HT1080 (cell line): Measurements from ENCODE around the gene C8B. TPM values are rescaled to one million over a fixed set of nuclear protein-coding genes. Genes with fewer than 3 reads are reported as not detected.

Experiments
- DNase-seq: peaks from one replicate; pipeline ENCODE4 v3.0.0-alpha.2; 2015; ENCODE audit warnings: low read depth
- total RNA-seq: library from RNA; depleted of rRNA; stranded (reverse); fragments of >200 nt; shearing (Covaris generic); gene quantifications from 2 replicates; pipeline ENCODE4 v1.2.3, GENCODE V29; 2014

Gene C8B
- total RNA-seq, 1 experiment from 2014 or later = not detected

DNA sequence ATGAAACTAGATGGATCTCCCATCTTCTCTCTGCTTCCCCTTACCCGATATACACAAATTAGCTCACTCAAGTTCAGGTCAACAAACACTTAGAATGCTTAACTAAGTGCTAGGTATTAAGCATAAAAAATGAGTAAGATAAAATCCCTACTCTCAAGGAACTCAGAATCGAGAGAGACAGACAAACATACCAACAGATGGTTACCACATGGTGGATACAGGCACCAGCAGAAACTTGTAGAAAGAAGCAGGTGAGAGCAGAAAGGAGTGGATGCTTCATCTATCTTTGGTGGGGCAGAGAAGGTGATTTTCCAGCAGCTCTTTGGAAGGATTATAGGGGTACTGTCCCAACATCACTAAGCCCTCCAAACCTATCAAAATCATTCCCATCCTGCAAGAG lies 32.2 kb downstream of the C8B start:
- DNase-seq = no peak

- DNase-seq = no peak
Observed at GRCh38 chr1:56933161-56933560, 32.7 kb downstream of the C8B start.

DNA sequence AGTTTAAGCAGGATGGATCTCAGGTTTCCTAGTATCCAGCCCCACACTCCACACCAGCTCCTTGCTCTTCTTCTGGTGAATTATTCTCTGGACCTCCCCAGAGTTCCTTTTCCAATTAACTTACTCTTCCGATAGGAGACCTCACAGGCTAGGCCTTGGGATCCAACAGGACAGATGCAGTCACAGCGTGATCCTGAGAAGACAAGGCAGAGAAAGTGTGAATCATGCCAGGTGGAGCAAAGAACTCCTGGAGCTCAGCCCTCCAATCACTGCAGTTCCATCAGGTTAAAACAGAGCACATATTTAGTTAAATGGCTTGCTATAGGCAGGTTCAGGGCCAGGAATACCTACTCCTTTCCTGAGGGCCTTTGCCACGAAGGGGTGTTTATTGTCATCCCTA lies 34.1 kb downstream of the C8B start:
- no peak for DNase-seq

DNA sequence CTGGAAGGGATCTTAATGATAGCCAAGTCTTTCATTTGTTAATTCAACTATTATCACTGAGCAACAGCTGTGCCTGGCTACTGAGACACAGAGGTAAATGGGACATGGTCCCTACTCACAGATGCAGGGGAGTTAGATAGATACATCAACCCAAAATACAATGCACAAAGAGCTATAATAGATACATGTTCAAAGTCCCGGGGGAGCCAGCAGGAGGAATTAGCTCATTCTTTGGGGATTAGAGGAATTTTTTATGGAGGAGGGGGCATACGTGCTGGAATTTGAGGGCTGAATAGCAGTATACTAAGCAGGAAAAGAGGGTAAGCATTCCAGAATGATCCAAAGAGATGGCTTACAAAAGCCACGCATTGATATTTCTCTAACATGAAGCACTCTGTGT lies 34.6 kb downstream of the C8B start:
- no peak for DNase-seq

DNA sequence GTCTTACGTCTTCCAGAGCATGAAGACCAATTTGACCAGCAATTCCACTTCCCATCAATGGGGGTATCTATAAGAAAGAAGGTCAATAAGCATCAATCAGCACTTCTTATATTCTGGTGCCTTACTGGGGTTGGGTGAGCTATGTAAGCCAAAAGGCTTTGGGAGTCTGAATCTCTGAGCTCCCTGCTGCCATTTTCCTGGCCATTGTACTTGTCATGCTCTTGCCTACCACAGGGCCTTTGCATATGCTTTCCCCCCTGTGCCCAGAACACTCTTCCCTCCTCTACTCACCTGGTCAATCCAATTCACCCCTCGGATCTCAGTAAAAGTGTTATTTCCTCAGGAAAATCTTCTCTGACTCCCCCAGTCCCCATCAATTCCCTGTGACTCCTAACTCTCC lies 36.3 kb downstream of the C8B start:
- no peak for DNase-seq

DNA sequence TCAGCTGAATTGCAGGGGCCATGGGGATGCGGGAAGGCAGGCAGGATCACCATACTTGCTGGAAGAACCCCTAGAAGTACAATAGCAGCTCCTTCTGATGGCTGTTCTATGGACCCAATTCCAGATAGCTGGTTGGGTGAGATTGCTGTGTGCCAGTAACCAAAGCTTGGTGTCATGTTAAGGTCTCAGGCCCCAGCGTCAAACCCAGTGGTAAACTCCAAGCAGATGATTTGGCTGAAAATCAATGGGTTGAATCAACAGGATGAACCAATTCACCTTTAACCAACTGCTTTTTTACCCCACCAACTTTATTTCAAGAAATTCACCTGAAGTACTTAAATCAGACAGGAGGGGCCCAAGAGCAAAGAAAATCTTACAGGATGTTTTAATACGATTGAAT lies 37.8 kb downstream of the C8B start:
- DNase-seq = no peak

DNA sequence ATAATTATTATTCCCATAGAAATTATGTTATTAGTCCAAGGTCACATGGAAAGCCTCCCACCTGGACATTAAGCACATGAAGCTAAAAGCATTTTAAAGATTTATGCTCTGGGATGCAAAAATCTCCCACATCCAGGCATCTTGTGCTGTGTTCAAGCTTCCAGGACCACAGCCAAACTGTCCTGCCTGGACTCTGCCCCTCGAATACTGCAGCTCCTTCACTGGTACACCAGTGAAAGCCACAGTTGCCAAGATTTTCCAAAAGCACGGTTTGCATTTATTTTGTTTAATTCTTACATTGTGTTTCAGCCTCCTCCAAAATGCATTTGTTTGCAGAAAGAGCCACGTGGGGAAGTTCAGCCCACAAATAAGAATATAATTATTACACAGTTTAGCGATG lies 38.6 kb downstream of the C8B start:
- no peak for DNase-seq

DNA sequence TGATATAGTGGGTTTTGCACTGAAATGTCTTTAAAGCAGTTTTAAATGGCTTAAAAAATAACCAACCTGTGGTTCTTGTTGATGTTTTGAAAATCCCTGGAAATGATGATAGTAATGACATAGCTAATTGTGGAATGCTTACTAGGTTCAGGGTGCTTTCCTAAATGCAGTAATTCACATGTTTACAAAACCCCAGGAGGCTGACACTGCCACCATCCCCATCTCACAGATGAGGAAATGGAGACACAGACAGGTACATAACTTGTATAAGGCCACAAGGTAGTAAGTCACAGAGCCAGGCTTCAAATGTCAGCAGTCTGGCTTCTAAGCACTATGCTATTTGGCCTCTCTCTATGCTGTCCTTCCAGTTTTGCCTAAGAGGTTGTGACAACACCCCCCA lies 40.6 kb downstream of the C8B start:
- DNase-seq = no peak

DNA sequence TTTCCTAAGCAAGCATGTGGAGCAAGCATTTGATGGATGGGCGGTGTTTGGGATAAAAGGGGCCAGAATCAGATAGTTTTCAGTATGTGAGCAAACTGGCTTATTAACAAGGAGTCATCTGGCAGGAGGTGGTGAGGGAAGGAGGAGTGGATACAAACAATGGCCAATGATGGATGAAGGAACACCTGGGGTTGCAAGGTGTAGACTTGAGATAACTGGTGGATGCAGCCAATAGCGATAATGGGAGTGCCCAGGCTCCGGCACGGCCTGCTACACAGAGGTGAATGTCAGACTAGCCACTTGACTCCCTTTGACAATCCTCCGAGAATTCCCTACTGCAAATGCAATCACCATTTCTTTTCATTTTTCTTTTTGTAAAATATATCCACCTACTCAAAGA lies 41.7 kb downstream of the C8B start:
- no peak for DNase-seq

DNA sequence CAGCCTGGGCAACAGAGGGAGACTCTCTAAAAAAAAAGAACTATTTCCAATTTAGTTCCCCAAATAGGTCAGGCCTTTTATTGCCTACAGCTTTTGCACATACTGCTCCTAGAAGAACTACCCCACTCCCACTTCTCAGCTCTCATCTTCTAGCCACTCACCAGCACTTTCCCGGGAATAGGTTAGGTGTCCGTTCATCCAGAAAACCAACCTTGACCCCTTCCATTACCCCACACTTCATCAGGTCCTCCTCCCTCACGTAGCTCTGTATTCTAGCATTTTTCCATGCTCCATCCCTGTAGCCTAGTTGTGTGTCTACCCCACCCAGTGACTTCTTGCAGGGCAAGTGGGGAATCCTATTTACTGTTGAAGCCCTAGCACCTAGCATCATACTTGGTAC lies 42.6 kb downstream of the C8B start:
- DNase-seq = no peak

- DNase-seq = no peak
Observed at GRCh38 chr1:56922507-56922906, 43.3 kb downstream of the C8B start.

- DNase-seq = no peak
Observed at GRCh38 chr1:56922070-56922469, 43.7 kb downstream of the C8B start.

DNA sequence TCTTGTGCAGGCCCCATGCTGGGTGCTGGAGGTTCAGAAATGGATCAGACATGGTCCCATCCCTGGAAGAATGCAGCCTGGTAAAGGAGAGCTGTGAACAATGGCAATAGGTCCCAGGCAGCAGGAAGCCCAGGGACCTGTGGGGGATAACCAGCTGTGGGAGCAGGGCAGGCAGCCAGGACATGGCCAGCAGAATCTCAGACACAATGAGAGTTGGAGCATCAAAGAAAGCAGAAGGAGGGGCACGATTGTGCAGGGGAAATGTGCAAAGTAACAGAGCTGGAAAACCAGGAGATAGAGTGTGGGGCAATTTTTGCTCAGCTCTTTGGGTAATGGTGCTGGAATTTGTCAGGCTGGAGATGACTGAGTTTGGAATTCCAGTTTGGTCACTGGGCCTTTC lies 44.3 kb downstream of the C8B start:
- no peak for DNase-seq

- peak; percentile 15 for DNase-seq
Observed at GRCh38 chr1:56920591-56921001, 45.2 kb downstream of the C8B start.

DNA sequence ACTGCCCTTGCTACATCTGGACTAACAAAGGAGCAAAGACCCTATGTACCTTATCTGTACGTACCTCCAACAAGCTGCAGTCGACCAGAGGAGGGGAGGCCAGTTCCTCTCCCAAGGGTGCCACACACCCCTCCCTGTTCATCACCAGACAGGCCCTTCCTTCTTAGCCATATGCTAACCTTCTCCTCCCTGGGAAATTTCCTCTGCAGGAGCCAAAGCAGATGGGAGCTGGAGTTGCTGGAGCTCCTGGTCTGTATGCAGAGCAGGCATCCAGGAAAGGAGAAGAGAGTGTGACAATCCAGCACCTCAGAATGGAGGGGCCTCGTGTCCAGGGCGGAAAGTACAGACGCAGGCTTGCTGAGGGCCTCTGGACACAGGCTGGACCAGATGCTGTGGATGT lies 48.5 kb downstream of the C8B start:
- no peak for DNase-seq

GRCh38 chr1:56916630-56917029 lies 49.2 kb downstream of the C8B start:
- DNase-seq = no peak

GRCh38 chr1:56915960-56916359 lies 49.9 kb downstream of the C8B start:
- peak; percentile 6 for DNase-seq

- DNase-seq = no peak
Observed at GRCh38 chr1:56912325-56912724, 53.5 kb downstream of the C8B start.

- peak; percentile 79 for DNase-seq
Observed at GRCh38 chr1:56911098-56911938, 54.5 kb downstream of the C8B start.

- DNase-seq = no peak
Observed at GRCh38 chr1:56910441-56910985, 55.3 kb downstream of the C8B start.

DNA sequence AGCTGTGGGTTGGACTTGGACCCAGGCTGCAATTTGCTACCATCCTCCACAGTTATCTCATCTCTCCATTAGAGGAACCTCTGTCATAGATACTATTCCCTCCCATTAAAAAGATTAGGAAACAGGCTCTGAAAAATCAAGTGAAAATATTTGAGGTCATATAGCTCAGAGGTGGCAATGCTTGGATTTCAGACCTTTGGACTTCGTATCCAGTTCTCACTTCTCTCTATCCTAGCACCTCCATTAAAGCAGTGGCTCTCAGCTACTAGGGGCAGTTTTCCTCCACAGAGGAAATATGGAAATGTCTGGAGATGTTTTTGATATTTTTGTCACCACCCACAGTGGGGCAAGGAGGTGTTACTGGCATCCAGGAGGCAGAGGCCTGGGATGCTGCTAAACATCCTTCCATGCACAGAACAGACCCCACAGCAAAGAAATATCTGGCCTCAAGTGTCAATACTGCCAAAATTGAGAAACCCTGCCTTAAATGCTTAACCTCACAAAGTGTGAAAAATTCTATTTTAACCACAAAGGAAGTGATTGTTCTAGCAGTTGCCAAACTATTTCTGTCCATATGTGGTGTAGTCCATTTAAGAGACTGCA lies 57.1 kb downstream of the C8B start:
- peak; percentile 32 for DNase-seq

DNA sequence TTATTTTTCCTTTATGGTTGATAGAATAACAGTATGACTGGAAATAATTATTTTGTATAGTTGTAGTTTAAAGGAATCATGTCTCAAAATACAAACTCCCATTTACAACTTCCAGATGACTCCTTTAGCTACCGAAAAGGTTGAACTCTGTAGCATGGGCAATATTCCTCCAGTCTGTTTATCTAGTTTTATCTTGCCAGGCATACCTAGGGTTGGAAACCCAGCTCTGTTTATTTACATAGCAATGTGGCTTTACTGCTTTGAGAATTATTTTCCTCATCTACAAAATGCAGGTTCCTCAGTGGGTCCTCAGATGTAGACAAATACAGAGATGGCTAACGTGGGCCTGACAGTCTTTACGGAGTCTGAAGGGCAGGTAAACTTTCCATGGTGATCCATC lies 60.1 kb downstream of the C8B start:
- DNase-seq = no peak
